Prostate gland (tissue), 2 donors: Measurements from ENCODE around the gene KCNC1.

Experiments
- CTCF ChIP-seq, 4 experiments: fragments of 200-600 bp in 2 of 4; fragments of 450-650 bp in 2 of 4; sonication (generic) in 2 of 4; IDR thresholded peaks; 1 replicate in 3 of 4; 2 replicates in 1 of 4; pipeline ENCODE4 v1.5.1; 2016 to 2019; ENCODE audit warnings: antibody characterized with exemption in 4 of 4, mild to moderate bottlenecking in 2 of 4, moderate library complexity in 2 of 4
- POLR2A ChIP-seq: fragments of 450-650 bp; IDR thresholded peaks from one replicate; pipeline ENCODE4 v1.6.1; 2016; ENCODE audit warnings: antibody characterized with exemption, mild to moderate bottlenecking

- TF ChIP-seq CTCF (IDR thresholded peaks at IDR 0.05) = no peak
- TF ChIP-seq POLR2A = no peak
Observed at GRCh38 chr11:17718510-17718962, 16.0 kb upstream of the KCNC1 start.
